ENCODE measurements around the gene PTN. TPM values are rescaled to one million over a fixed set of nuclear protein-coding genes. Genes with fewer than 3 reads are reported as not detected.

PTN gene
- total RNA-seq, 1 donor from 2014 or later, result 207 TPM

- H3K4me1 Mint-ChIP-seq, result peaks cover 42% of the 10 kb centered on the region
- peaks cover 73% of the 10 kb centered on the region for H3K36me3 Mint-ChIP-seq
- peaks cover 2% of the 10 kb centered on the region for H3K27me3 Mint-ChIP-seq (ENCODE audit: insufficient read depth, low read depth)
- TF ChIP-seq EZH2 (IDR thresholded peaks at IDR 0.05), result no peak
- no peak for TF ChIP-seq EZH2phosphoT487 (IDR thresholded peaks at IDR 0.05)
- no peak for TF ChIP-seq CTCF (IDR thresholded peaks at IDR 0.05)
- Histone ChIP-seq H3K27ac (no peak overlapping the region), H3K9me3 (ENCODE audit: low read depth) (no peaks in the 10 kb centered on the region), H3K4me1 (peaks cover 14% of the 10 kb centered on the region), H3K79me2 (ENCODE audit: low read depth) (peaks cover 13% of the 10 kb centered on the region), H3K27me3 (no peaks in the 10 kb centered on the region), H3K9ac (no peak overlapping the region), H3K4me3 (no peak overlapping the region), H2AFZ (replicated peaks) (no peak overlapping the region), H3K4me2 (no peak overlapping the region), H4K20me1 (ENCODE audit: low read depth) (peaks cover 3% of the 10 kb centered on the region), H3K36me3 (no peaks in the 10 kb centered on the region), H3F3A (ENCODE audit: low read depth) (no peaks in the 10 kb centered on the region)
- peak; percentile 6 for DNase-seq (ENCODE audit: low spot score)
- H3K9me3 Mint-ChIP-seq, result peaks cover 53% of the 10 kb centered on the region
- H3K27ac Mint-ChIP-seq, result peak overlapping the region; percentile 33
- no peak overlapping the region for H3K4me3 Mint-ChIP-seq
Observed at GRCh38 chr7:137295739-137296324, 47.7 kb downstream of the PTN start.

- Histone ChIP-seq H3K4me1 (no peaks in the 10 kb centered on the region), H3K4me3 (no peak overlapping the region), H3K4me2 (no peak overlapping the region), H3K27me3 (no peaks in the 10 kb centered on the region), H3K9me3 (ENCODE audit: low read depth) (no peaks in the 10 kb centered on the region), H4K20me1 (ENCODE audit: low read depth) (no peaks in the 10 kb centered on the region), H3K9ac (no peak overlapping the region), H3F3A (ENCODE audit: low read depth) (no peaks in the 10 kb centered on the region), H3K36me3 (no peaks in the 10 kb centered on the region), H2AFZ (replicated peaks) (no peak overlapping the region), H3K27ac (no peak overlapping the region), H3K79me2 (ENCODE audit: low read depth) (no peaks in the 10 kb centered on the region)
- Mint-ChIP-seq H3K36me3 (peaks cover 77% of the 10 kb centered on the region), H3K27me3 (ENCODE audit: insufficient read depth, low read depth) (no peaks in the 10 kb centered on the region), H3K4me3 (no peak overlapping the region), H3K9me3 (peaks cover 40% of the 10 kb centered on the region), H3K27ac (no peak overlapping the region), H3K4me1 (no peaks in the 10 kb centered on the region)
- DNase-seq (ENCODE audit: low spot score), result no peak
- no peak for TF ChIP-seq EZH2phosphoT487 (IDR thresholded peaks at IDR 0.05)
- no peak for TF ChIP-seq EZH2 (IDR thresholded peaks at IDR 0.05)
- TF ChIP-seq CTCF (IDR thresholded peaks at IDR 0.05), result no peak
Observed at GRCh38 chr7:137289101-137289500, 54.4 kb downstream of the PTN start.

- no peak overlapping the region for H3K4me3 Mint-ChIP-seq
- TF ChIP-seq CTCF (IDR thresholded peaks at IDR 0.05) (peak; percentile 71), EZH2 (IDR thresholded peaks at IDR 0.05) (no peak)
- no peaks in the 10 kb centered on the region for H3K27me3 Mint-ChIP-seq (ENCODE audit: insufficient read depth, low read depth)
- Histone ChIP-seq H3K27me3 (no peaks in the 10 kb centered on the region), H3K36me3 (no peaks in the 10 kb centered on the region), H2AFZ (replicated peaks) (no peak overlapping the region), H3K27ac (no peak overlapping the region), H4K20me1 (ENCODE audit: low read depth) (no peaks in the 10 kb centered on the region), H3K4me1 (no peaks in the 10 kb centered on the region), H3F3A (ENCODE audit: low read depth) (no peaks in the 10 kb centered on the region), H3K9me3 (ENCODE audit: low read depth) (no peaks in the 10 kb centered on the region), H3K79me2 (ENCODE audit: low read depth) (no peaks in the 10 kb centered on the region), H3K9ac (no peak overlapping the region), H3K4me3 (no peak overlapping the region), H3K4me2 (no peak overlapping the region)
- no peak overlapping the region for H3K27ac Mint-ChIP-seq
- H3K36me3 Mint-ChIP-seq, result peaks cover 76% of the 10 kb centered on the region
- peak; percentile 26 for DNase-seq (ENCODE audit: low spot score)
- peaks cover 33% of the 10 kb centered on the region for H3K9me3 Mint-ChIP-seq
- peaks cover 8% of the 10 kb centered on the region for H3K4me1 Mint-ChIP-seq
Observed at GRCh38 chr7:137287651-137288258, 55.8 kb downstream of the PTN start.
